Measurements from ENCODE around the gene GANC.
"Not testable (repeated sequence)": the region's sequence is repeated elsewhere in the genome, so short reads cannot be mapped to it uniquely, and the experiment has no call there.

The GANC gene, protein sequence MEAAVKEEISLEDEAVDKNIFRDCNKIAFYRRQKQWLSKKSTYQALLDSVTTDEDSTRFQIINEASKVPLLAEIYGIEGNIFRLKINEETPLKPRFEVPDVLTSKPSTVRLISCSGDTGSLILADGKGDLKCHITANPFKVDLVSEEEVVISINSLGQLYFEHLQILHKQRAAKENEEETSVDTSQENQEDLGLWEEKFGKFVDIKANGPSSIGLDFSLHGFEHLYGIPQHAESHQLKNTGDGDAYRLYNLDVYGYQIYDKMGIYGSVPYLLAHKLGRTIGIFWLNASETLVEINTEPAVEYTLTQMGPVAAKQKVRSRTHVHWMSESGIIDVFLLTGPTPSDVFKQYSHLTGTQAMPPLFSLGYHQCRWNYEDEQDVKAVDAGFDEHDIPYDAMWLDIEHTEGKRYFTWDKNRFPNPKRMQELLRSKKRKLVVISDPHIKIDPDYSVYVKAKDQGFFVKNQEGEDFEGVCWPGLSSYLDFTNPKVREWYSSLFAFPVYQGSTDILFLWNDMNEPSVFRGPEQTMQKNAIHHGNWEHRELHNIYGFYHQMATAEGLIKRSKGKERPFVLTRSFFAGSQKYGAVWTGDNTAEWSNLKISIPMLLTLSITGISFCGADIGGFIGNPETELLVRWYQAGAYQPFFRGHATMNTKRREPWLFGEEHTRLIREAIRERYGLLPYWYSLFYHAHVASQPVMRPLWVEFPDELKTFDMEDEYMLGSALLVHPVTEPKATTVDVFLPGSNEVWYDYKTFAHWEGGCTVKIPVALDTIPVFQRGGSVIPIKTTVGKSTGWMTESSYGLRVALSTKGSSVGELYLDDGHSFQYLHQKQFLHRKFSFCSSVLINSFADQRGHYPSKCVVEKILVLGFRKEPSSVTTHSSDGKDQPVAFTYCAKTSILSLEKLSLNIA (N-terminal part only)

DNA sequence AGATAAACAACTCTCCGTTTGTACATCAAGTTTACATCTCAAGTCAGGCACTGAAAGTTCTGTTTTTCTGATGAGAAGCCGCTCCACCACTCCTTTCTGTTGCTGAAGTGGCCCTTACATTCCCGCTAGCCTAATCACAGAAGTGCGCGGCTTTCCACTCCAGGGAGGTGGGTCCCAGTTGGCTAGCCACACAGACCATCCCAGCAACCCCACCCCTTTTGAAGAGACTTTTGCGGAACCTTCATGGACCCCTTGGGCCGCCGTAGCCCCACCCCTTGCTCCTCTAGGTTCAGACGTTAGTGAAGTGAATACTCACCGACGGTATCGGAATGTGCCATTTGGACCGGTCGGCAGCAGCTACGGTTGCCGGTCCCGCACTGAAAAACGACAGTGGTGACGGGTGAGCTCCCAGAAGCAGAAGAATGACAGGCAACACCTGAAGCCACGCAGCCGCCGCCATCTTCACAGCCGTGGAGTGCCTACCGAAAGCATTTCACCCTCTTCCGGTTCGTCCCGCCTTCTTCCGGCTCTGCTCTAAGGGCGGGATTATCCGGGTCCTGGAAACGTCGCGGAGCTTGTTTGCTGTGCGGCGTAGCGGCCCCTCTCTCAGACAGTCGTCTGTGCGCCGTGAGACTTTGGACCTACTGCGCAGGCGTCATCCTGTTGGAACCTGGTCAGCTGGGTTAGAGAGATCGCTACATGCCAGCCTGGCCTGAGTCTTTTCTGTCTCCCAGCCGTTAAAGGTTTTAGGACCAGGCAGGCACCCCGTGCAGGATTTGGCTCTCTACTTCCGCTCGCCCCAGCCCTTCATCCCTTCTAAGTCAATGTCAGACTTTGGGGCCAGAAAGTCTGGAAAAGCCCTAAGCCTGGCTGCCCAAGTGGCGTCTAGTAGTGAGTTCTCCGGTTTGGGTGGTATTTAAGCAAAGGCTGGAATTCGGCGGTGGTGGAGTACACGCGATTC lies at the start of gene GANC, which contains the start of gene TMEM87A:
GANC (plus strand) TSS at position 263 of the 961 bp plus-strand sequence. CDS start 1,281 bp downstream, outside the sequence.
TMEM87A (minus strand) TSS at position 495 of the 961 bp plus-strand sequence; CDS start at position 460, 35 bp downstream.
- peak within 1 kb of the TSS; percentile 92 for H3K4me3 ChIP-seq (ENCODE audit: control insufficient read depth, low read depth, low read length)
- TF ChIP-seq, protein P1, sequence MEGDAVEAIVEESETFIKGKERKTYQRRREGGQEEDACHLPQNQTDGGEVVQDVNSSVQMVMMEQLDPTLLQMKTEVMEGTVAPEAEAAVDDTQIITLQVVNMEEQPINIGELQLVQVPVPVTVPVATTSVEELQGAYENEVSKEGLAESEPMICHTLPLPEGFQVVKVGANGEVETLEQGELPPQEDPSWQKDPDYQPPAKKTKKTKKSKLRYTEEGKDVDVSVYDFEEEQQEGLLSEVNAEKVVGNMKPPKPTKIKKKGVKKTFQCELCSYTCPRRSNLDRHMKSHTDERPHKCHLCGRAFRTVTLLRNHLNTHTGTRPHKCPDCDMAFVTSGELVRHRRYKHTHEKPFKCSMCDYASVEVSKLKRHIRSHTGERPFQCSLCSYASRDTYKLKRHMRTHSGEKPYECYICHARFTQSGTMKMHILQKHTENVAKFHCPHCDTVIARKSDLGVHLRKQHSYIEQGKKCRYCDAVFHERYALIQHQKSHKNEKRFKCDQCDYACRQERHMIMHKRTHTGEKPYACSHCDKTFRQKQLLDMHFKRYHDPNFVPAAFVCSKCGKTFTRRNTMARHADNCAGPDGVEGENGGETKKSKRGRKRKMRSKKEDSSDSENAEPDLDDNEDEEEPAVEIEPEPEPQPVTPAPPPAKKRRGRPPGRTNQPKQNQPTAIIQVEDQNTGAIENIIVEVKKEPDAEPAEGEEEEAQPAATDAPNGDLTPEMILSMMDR (IDR thresholded peaks at IDR 0.05; ENCODE audit: control insufficient read depth, insufficient read depth, low read depth, low read length, missing control alignments), result no peak
- DNase-seq (ENCODE audit: low read depth), result peak; percentile 96

DNA sequence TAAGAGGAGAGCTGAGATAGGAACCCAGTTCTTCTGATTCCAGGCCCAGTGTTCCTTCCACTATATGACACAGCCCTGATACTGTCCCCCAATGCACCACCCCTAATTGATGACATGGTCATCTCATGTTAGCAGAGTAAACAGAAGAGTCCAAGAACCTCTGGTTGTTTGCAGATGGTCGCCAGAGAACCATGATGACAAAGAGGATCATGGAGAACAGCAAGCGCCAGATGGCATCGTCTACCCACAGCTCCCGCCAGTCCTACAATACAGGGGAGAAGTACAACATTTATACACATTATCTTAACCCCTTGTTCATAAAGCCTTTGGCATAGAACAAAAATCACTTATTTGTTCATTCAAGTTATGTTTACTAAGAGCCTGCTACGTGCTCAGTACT lies 46.4 kb upstream of the GANC start:
- TF ChIP-seq, protein P1 (IDR thresholded peaks at IDR 0.05; ENCODE audit: control insufficient read depth, insufficient read depth, low read depth, low read length, missing control alignments), result no peak
- H3K4me3 ChIP-seq (ENCODE audit: control insufficient read depth, low read depth, low read length), result no peak overlapping the region
- DNase-seq (ENCODE audit: low read depth), result no peak

DNA sequence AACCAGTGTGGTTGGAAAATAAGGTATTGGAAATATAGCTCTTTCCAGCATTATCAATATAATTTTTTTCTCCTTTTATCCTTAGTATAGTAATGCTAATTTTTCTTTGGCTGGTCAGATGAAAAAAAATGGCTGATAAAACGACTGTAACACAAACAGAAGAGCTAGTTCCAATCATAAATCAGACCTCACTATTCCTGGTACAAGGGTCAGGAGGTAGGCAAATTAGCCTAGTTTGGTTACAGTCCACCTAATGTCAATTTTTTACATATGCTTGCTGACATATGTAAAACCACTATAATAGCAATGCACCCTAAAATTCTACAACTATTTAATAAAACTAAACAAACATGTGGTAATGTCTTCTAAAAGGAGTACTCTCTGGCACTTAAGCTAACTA lies 45.0 kb upstream of the GANC start:
- H3K4me3 ChIP-seq (ENCODE audit: control insufficient read depth, low read depth, low read length), result no peak overlapping the region
- DNase-seq (ENCODE audit: low read depth), result no peak
- TF ChIP-seq, protein P1 (IDR thresholded peaks at IDR 0.05; ENCODE audit: control insufficient read depth, insufficient read depth, low read depth, low read length, missing control alignments), result no peak

DNA sequence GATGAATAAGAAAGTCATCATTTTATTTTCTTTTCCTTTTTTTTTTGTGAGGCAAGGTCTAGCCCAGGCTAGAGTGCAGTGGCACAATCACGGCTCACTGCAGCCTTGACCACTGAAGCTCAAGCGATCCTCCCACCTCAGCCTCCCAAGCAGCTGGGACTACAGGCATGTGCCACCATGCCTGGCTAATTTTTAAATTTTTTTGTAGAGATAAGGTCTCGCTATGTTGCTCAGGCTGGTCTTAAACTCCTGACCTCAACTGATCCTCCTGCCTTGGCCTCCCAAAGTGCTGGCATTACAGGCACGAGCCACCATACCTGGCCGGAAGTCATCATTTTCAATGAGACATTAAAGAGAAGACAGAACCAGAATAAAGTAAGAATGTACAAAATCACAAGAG lies 44.0 kb upstream of the GANC start:
- DNase-seq (ENCODE audit: low read depth); H3K4me3 ChIP-seq (ENCODE audit: control insufficient read depth, low read depth, low read length): not testable (repeated sequence)

DNA sequence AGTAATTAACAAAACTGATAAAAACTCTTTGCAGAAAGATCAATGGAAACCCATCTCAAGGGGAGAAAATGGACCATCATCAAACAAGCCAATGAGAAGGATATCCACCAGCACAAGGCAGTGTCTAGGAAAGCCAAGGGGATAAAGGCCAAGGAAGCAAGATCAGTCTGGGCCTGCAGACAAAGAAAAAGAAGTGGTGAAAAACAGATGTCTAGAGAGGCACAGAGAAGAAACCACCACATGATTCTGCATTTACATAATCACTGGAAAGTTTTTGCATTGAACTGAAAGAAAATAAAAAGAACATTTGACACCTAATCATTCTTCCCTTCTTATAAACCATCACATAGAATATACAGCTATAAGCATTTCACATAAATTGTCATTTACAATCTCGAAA lies 41.9 kb upstream of the GANC start:
- TF ChIP-seq, protein P1 (IDR thresholded peaks at IDR 0.05; ENCODE audit: control insufficient read depth, insufficient read depth, low read depth, low read length, missing control alignments), result no peak
- no peak overlapping the region for H3K4me3 ChIP-seq (ENCODE audit: control insufficient read depth, low read depth, low read length)
- DNase-seq (ENCODE audit: low read depth), result no peak

DNA sequence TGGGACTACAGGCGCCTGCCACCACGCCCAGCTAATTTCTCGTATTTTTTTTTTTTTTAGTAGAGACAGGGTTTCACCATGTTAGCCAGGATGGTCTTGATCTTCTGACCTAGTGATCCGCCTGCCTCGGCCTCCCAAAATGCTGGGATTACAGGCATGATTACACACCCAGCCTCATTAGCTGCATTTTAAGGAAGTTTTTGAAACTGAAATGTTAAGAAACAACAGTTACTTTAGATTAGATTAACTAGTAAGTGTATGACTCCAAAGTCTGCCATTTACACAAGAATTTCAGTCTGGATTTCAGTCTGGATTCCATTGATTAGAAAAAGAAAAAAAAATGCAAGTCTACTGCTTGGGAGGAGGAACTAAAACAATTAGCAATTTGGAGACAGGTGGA lies 40.4 kb upstream of the GANC start:
- TF ChIP-seq, protein P1 (IDR thresholded peaks at IDR 0.05; ENCODE audit: control insufficient read depth, insufficient read depth, low read depth, low read length, missing control alignments), result no peak
- no peak overlapping the region for H3K4me3 ChIP-seq (ENCODE audit: control insufficient read depth, low read depth, low read length)
- no peak for DNase-seq (ENCODE audit: low read depth)

All from AG09309 (cell line).